ENCODE results near the gene SLCO3A1. TPM values are rescaled to one million over a fixed set of nuclear protein-coding genes. Genes with fewer than 3 reads are reported as not detected.

The SLCO3A1 gene
- total RNA-seq, 1 donor: 8.6 TPM

GRCh38 chr15:91885054-91885453 lies 31.5 kb downstream of the SLCO3A1 start:
- DNase-seq (ENCODE audit: low read depth): no peak
- TF ChIP-seq, protein P1, sequence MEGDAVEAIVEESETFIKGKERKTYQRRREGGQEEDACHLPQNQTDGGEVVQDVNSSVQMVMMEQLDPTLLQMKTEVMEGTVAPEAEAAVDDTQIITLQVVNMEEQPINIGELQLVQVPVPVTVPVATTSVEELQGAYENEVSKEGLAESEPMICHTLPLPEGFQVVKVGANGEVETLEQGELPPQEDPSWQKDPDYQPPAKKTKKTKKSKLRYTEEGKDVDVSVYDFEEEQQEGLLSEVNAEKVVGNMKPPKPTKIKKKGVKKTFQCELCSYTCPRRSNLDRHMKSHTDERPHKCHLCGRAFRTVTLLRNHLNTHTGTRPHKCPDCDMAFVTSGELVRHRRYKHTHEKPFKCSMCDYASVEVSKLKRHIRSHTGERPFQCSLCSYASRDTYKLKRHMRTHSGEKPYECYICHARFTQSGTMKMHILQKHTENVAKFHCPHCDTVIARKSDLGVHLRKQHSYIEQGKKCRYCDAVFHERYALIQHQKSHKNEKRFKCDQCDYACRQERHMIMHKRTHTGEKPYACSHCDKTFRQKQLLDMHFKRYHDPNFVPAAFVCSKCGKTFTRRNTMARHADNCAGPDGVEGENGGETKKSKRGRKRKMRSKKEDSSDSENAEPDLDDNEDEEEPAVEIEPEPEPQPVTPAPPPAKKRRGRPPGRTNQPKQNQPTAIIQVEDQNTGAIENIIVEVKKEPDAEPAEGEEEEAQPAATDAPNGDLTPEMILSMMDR (IDR thresholded peaks at IDR 0.05; ENCODE audit: insufficient read depth, low read depth, low read length): no peak

DNA sequence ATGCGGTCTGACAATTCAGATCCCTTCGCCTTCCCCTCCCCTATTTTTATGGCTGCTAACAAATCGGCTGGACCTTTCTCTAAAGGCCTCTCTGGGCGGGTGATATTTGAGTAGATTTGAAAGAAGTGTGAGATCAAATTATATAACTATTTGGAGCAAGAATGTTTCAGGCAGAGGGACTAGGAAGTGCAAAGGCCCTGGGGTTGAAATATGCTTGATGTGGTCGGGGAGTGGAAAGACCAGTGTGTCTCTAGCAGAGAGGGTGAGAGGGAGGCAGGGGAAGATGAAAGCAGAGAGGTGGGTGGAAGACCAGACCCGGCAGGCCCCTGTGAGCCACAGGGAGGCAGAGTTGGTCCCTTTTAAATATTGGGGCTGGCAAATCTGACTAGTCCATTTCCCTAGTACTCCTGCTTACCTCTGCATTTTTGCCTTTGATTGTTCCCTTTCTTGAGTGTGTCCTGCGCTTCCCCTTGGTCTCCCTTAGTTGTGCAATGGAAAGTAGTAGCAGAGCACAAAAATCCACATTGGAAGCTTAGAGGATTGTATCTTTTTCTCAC lies 32.3 kb downstream of the SLCO3A1 start:
- TF ChIP-seq, protein P1 (IDR thresholded peaks at IDR 0.05; ENCODE audit: insufficient read depth, low read depth, low read length): no peak
- DNase-seq (ENCODE audit: low read depth): no peak
- H3K4me3 ChIP-seq (ENCODE audit: low read depth, low read length): no peak overlapping the region

More at GRCh38 chr15:91885054-91885453, 31.5 kb downstream of the SLCO3A1 start:
- no peak overlapping the region for H3K4me3 ChIP-seq (ENCODE audit: low read depth, low read length)

GRCh38 chr15:91886878-91887277 lies 33.4 kb downstream of the SLCO3A1 start:
- no peak overlapping the region for H3K4me3 ChIP-seq (ENCODE audit: low read depth, low read length)
- DNase-seq (ENCODE audit: low read depth): no peak
- TF ChIP-seq, protein P1 (IDR thresholded peaks at IDR 0.05; ENCODE audit: insufficient read depth, low read depth, low read length): no peak

DNA sequence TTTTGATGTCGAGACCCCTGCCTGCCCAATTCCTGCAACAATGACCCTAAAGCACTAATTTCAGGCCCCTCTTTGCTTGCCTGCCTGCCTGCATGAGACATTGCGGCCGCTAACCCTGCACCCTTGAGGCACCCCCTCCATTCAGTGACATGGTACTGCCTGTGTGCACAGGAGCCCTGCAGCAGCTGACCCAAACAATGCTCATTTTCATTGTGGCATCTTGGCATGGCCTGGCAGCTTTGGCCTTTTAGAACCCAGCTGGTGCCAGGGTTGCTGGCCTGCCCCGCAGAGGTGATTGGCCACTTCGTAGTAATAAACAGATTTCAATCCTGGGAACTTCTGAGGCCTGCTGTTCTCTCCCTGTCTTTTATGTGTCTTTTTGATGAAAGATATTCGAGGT lies 33.8 kb downstream of the SLCO3A1 start:
- TF ChIP-seq, protein P1 (IDR thresholded peaks at IDR 0.05; ENCODE audit: insufficient read depth, low read depth, low read length): no peak
- DNase-seq (ENCODE audit: low read depth): no peak
- no peak overlapping the region for H3K4me3 ChIP-seq (ENCODE audit: low read depth, low read length)

DNA sequence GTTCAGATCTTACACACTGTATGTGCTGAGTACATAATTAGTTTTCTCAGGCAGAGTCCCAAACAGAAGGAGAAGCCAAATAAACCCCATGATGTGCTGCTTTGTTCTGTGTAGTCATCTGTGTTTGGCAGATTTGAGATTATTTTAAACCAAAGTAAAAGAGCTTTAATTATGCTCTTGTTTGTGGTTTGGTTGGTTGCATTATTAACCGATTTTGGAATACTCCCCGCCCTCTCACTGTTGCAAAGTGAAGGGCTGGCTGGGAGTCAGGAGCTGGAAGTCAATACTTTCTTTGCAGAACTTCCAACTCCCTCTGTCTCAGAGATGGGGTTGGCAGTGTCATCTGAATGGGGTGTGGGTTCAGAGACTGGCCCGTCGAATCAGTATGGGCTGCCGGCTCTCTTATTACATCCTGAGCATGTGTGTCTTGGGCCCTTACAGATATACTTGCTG lies 34.4 kb downstream of the SLCO3A1 start:
- TF ChIP-seq, protein P1 (IDR thresholded peaks at IDR 0.05; ENCODE audit: insufficient read depth, low read depth, low read length): no peak
- DNase-seq (ENCODE audit: low read depth): no peak
- no peak overlapping the region for H3K4me3 ChIP-seq (ENCODE audit: low read depth, low read length)

DNA sequence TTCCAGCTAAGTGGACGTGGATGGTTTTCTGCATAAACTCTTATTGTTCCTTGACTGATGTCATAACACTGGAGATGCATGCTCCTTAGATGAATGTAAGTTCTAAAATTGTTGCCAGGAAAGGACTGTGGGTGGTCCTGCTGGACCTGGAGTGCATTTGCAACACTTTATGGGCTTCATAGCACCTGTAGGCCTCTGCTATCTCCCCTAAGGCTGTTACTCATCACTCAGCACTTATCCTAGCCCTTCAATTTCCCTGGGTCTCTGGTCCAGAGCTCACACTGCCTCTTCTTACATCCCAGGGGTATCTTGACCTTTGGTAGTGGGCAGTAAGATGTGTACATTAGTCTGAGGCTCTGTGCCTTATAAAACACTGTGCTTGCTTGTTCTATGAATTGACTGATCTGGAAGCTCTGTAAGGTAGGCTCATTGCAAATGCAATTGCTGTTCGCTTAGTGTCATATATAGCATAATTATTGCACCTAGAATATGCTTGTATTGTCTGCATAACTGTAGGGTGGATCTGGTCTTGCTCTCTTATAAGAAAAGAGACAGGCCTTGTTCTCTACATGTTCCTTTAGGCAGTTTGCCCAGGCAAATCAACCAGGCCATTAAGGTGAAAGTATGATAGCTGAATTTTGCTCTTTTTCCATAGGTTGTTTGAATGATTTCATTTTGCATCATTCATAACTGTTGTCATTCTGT lies 35.8 kb downstream of the SLCO3A1 start:
- no peak for DNase-seq (ENCODE audit: low read depth)
- no peak overlapping the region for H3K4me3 ChIP-seq (ENCODE audit: low read depth, low read length)
- TF ChIP-seq, protein P1 (IDR thresholded peaks at IDR 0.05; ENCODE audit: insufficient read depth, low read depth, low read length): no peak

All from fibroblast of villous mesenchyme (primary cell).